SU-DHL-6 (cell line): ENCODE results near the gene SGPL1.

Source experiments
- EZH2phosphoT487 ChIP-seq: fragments of 200-600 bp; sonication (generic), shearing (Covaris generic); conservative IDR thresholded peaks from 2 replicates; pipeline ENCODE4 v1.6.1; 2018; ENCODE audit warnings: mild to moderate bottlenecking, antibody characterized with exemption, low read length, moderate library complexity, mixed read lengths
- TF ChIP-seq, protein P1 (sequence below): fragments of 200-600 bp; sonication (generic); IDR thresholded peaks from one replicate; pipeline ENCODE4 v1.5.1; 2017; ENCODE audit warnings: antibody characterized with exemption, mild to moderate bottlenecking, low read length, moderate library complexity; ENCODE audit not compliant: insufficient read depth, poor library complexity, severe bottlenecking

DNA sequence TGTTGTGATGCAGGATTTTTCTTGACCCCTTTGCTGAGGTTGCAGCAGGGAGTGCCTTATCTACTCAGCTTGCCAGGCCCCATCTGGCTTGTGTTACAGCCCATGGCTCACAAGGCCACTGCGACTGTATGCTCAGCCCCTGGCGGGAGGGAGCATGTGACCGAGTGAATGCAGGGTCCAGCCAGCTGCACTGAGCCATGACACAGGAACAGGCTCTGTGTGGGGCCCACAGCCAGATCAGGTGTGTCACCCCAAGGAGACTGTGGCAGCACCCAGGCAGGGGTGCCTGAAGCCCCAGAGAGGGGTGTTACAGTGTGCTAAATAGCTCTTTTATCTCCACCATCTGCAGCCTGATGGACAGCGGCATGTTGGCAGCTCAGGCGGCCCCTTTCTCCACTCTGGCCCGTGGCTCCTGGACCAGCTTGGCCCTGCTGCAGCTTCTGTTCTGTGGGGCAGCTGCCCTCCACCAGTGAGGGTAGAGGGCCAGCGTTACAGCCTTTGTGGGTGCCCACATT lies 75.2 kb downstream of the SGPL1 start:
- TF ChIP-seq, protein P1, sequence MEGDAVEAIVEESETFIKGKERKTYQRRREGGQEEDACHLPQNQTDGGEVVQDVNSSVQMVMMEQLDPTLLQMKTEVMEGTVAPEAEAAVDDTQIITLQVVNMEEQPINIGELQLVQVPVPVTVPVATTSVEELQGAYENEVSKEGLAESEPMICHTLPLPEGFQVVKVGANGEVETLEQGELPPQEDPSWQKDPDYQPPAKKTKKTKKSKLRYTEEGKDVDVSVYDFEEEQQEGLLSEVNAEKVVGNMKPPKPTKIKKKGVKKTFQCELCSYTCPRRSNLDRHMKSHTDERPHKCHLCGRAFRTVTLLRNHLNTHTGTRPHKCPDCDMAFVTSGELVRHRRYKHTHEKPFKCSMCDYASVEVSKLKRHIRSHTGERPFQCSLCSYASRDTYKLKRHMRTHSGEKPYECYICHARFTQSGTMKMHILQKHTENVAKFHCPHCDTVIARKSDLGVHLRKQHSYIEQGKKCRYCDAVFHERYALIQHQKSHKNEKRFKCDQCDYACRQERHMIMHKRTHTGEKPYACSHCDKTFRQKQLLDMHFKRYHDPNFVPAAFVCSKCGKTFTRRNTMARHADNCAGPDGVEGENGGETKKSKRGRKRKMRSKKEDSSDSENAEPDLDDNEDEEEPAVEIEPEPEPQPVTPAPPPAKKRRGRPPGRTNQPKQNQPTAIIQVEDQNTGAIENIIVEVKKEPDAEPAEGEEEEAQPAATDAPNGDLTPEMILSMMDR, result no peak
- TF ChIP-seq EZH2phosphoT487, result no peak
